Peyer's patch (tissue), 4 donors: ENCODE measurements around the gene GPC3.

Experiments used
- POLR2A ChIP-seq, 2 donors: fragments of 450-650 bp; IDR thresholded peaks; one replicate each; pipeline ENCODE4 v1.5.1; 2017; ENCODE audit warnings: antibody characterized with exemption in 2 of 2, mild to moderate bottlenecking in 2 of 2, moderate library complexity in 2 of 2
- TF ChIP-seq, protein P1 (sequence below), 6 experiments: fragments of 450-650 bp in 4 of 6; fragments of 200-600 bp in 2 of 6; sonication (generic) in 1 of 6; IDR thresholded peaks; one replicate each; pipeline ENCODE4 v1.5.1; 2017 to 2019; ENCODE audit warnings: antibody characterized with exemption in 6 of 6, mild to moderate bottlenecking in 3 of 6, moderate library complexity in 1 of 6

DNA sequence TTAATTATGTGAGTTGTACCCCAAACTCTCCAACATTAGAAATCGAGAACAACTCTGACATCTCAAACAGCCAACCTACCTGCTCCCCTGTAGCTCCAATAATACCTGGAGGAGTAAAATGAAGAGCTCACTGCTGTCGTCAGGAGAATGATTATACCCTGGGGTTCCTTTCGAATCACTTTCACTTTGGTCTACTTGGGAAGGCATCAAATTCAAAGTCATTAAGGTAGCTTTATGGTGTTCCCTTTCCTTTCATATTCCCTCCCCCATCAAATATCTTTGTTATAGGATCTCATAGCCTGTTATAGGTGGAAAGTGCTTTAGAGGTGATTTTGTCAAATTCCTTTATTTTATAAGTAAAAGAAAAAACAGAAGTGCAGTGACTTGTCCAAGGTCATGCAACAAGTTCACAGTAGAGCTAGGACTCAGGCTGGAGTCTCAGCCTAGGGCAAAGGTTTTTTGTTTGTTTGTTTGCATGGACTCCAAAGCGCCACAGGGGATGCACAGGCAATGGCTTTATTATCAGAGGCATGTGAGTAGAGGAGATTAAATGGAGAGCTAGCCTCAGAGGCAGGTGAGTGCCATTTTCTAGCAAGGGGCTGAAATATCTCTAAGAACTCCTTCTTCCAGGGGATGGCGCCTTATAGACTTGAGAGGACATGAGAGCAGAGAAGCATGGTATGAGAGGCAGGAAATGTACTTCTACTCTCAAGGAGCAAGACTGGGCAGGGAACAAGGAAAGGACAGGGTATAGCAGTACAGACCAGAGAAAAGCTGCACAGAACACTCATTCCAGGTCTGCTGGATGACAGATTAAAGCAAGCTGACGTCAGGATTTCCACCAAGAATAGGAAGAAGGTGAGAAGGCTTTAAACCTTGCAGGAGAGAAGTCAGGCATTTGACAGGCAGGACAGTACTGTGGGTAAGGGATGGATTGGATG, 308.0 kb downstream of the GPC3 start:
- TF ChIP-seq, protein P1, sequence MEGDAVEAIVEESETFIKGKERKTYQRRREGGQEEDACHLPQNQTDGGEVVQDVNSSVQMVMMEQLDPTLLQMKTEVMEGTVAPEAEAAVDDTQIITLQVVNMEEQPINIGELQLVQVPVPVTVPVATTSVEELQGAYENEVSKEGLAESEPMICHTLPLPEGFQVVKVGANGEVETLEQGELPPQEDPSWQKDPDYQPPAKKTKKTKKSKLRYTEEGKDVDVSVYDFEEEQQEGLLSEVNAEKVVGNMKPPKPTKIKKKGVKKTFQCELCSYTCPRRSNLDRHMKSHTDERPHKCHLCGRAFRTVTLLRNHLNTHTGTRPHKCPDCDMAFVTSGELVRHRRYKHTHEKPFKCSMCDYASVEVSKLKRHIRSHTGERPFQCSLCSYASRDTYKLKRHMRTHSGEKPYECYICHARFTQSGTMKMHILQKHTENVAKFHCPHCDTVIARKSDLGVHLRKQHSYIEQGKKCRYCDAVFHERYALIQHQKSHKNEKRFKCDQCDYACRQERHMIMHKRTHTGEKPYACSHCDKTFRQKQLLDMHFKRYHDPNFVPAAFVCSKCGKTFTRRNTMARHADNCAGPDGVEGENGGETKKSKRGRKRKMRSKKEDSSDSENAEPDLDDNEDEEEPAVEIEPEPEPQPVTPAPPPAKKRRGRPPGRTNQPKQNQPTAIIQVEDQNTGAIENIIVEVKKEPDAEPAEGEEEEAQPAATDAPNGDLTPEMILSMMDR (IDR thresholded peaks at IDR 0.05), result no peak
- no peak for TF ChIP-seq POLR2A (IDR thresholded peaks at IDR 0.05)
